ENCODE measurements around the gene ANKRD33B.

The ANKRD33B gene

GRCh38 chr5:10695759-10696543 lies 132.1 kb downstream of the ANKRD33B start:
- no peak for TF ChIP-seq CTCF (IDR thresholded peaks at IDR 0.05; ENCODE audit: control insufficient read depth, extremely low read depth, insufficient read depth)

GRCh38 chr5:10699281-10699874 lies 135.5 kb downstream of the ANKRD33B start:
- no peak for TF ChIP-seq CTCF (IDR thresholded peaks at IDR 0.05; ENCODE audit: control insufficient read depth, extremely low read depth, insufficient read depth)
- DNase-seq (ENCODE audit: low read depth), result peak; percentile 33
- H3K4me3 ChIP-seq (ENCODE audit: low read depth, low read length), result no peak overlapping the region

More at GRCh38 chr5:10695759-10696543, 132.1 kb downstream of the ANKRD33B start:
- DNase-seq (ENCODE audit: low read depth), result no peak
- H3K4me3 ChIP-seq (ENCODE audit: low read depth, low read length), result no peak overlapping the region

- no peak overlapping the region for H3K4me3 ChIP-seq (ENCODE audit: low read depth, low read length)
- TF ChIP-seq CTCF (IDR thresholded peaks at IDR 0.05; ENCODE audit: control insufficient read depth, extremely low read depth, insufficient read depth), result no peak
- DNase-seq (ENCODE audit: low read depth), result no peak
Observed at GRCh38 chr5:10699987-10700386, 136.1 kb downstream of the ANKRD33B start.

- TF ChIP-seq CTCF (IDR thresholded peaks at IDR 0.05; ENCODE audit: control insufficient read depth, extremely low read depth, insufficient read depth), result no peak
- no peak overlapping the region for H3K4me3 ChIP-seq (ENCODE audit: low read depth, low read length)
- DNase-seq (ENCODE audit: low read depth), result no peak
Observed at GRCh38 chr5:10700516-10700915, 136.6 kb downstream of the ANKRD33B start.

GRCh38 chr5:10701567-10702039 lies 137.7 kb downstream of the ANKRD33B start:
- H3K4me3 ChIP-seq (ENCODE audit: low read depth, low read length), result no peak overlapping the region
- peak; percentile 62 for TF ChIP-seq CTCF (IDR thresholded peaks at IDR 0.05; ENCODE audit: control insufficient read depth, extremely low read depth, insufficient read depth)
- no peak for DNase-seq (ENCODE audit: low read depth)

GRCh38 chr5:10702040-10702629 lies 138.3 kb downstream of the ANKRD33B start:
- DNase-seq (ENCODE audit: low read depth), result no peak
- TF ChIP-seq CTCF (IDR thresholded peaks at IDR 0.05; ENCODE audit: control insufficient read depth, extremely low read depth, insufficient read depth), result no peak
- H3K4me3 ChIP-seq (ENCODE audit: low read depth, low read length), result no peak overlapping the region

Data from LNCaP clone FGC (cell line).